GM20000 (cell line): ENCODE results near the gene CLVS2.

Experiments used
- DNase-seq: peaks from one replicate; pipeline ENCODE4 v3.0.0; 2012; ENCODE audit warnings: low spot score
- TF ChIP-seq, protein P1 (sequence below): IDR thresholded peaks from 2 replicates; pipeline ENCODE4 v1.5.1; 2012; ENCODE audit warnings: mild to moderate bottlenecking, control low read depth; ENCODE audit errors: extremely low read depth, missing control alignments

CLVS2 gene

DNA sequence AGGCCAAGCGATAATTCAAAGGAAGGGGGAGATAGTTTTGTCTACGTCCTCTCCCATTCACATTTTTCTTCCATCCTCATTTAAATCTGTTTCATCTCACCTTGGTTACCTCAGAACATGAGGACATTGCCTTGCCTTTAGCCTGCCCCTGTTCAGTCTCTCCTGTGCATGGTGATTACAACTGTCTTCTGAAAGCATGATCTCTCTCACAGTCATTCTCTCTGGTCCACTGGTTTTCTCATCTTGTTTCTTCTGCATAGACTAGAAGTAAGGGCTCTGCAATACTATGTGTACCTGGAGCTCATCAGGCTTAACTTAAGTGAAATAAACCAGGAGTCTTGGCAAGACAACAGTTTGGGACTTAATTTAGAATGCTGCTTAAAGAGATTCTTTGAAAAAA lies 31.4 kb downstream of the CLVS2 start:
- no peak for DNase-seq
- TF ChIP-seq, protein P1, sequence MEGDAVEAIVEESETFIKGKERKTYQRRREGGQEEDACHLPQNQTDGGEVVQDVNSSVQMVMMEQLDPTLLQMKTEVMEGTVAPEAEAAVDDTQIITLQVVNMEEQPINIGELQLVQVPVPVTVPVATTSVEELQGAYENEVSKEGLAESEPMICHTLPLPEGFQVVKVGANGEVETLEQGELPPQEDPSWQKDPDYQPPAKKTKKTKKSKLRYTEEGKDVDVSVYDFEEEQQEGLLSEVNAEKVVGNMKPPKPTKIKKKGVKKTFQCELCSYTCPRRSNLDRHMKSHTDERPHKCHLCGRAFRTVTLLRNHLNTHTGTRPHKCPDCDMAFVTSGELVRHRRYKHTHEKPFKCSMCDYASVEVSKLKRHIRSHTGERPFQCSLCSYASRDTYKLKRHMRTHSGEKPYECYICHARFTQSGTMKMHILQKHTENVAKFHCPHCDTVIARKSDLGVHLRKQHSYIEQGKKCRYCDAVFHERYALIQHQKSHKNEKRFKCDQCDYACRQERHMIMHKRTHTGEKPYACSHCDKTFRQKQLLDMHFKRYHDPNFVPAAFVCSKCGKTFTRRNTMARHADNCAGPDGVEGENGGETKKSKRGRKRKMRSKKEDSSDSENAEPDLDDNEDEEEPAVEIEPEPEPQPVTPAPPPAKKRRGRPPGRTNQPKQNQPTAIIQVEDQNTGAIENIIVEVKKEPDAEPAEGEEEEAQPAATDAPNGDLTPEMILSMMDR, result no peak

DNA sequence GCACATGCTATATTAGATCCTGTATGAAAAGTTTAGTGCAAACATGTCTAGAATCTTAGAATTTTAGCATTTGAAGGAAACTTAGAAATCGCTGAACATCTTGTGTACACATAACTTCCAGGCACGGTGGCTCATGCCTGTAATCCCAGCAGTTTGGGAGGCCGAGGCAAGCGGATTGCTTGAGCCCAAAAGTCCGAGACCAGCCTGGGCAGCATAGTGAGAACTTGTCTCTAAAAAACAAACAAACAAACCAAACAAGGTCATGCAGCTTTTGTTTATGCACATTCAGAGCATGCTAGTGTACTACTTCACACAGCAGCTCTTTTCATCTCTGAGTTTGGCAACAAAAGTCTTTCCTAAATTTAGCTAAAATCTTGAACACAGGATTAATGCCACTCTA lies 32.2 kb downstream of the CLVS2 start:
- TF ChIP-seq, protein P1, result no peak
- no peak for DNase-seq

DNA sequence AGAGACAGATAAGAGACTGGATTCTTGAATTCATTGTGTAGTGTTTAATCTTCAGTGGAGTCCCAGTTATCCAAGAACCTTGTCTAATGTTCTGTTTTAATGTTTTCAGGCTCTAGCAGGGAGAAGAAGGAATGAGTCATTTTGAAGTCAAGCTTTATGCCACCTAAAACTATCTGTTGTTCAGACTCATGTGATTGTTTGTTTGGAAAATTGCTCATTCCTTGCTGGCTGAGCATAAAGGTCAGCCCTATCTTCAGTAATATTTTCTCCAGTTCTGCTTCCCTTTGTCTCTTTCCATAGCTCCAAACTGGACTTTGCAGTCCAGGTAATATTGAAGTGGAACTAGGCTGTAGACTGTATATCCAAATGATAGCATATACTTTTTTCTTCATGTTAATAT lies 34.2 kb downstream of the CLVS2 start:
- no peak for DNase-seq
- TF ChIP-seq, protein P1, result no peak

DNA sequence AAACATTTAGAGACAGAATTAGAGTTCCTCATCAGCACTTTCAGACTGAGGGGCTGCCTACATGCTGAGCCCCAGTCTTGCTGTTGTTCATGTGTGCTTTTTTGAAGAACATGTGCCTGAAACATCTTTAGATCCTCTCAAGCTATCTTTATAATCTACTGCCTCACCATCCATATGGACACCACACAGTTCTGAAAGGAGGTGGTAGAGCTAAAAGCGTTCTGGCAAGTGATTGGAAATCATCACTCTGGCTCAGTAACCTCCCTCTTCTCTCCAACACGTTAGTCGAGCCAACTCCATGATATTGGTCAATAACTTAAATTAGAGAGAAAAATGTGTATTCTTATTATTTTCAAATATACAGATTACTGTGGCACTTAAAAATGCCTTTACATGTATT lies 40.6 kb downstream of the CLVS2 start:
- DNase-seq, result no peak
- TF ChIP-seq, protein P1, result no peak

DNA sequence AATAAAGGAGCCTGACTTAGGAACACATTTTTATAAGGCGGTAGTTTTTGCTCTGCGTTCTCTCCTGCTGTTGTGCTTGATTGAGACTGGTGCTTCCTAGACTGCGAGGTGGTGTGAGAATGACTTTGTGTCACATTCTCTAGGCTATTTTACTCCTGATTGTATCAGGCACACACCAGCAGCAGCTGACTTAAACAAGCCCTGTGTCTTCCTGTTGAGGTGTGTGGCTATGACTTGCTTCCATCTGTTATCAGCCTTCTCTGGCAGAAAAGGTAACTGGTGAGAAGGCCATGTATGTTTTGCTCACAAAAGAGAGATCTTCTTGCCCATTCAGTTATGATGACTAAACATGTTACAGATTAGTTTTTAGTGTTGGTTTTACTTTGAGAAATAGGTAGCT lies 43.4 kb downstream of the CLVS2 start:
- no peak for DNase-seq
- TF ChIP-seq, protein P1, result no peak

DNA sequence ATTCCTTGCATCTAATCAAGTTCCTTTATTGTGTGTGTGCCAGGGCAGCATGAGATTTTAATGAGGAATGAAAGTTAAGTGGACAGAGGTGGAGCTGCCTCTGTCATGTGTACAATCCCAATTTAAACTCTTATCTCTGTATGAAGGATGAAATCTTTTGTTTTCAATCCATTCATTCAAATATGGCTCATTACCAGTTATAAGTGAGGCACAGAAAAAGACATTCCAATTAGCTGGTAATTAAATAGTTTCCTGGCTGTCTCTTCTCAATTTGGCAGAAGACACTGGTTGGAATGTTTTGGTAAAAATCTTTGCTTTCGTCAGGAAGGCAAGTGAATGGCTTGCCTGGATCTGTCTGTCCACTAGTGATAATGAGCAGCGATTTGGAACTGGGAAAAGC lies 46.4 kb downstream of the CLVS2 start:
- DNase-seq, result no peak
- TF ChIP-seq, protein P1, result no peak

DNA sequence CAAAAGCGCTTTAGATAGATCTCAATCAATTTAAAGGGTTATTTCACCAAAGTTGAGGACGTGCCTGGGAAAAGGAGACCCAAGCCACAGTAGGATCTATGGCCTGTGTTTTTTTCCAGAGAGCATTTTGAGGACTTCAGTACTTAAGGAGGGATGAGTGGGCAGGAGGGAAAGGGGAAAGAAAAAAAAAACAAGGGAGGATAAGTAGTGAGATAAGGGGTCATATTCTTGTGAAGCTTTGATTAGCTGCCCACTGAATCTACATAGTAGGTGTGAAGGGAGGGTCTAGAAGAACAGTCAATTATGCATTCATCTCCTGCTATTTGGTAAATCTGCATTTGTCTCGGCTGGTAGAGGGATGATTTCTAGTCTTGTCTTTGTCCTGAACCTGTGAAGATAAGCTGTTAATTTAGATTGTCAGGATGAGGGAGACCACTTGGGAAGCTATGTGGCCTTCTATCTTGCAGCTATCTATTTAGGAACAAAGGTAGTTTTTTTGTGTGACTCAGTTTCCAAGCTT lies 48.4 kb downstream of the CLVS2 start:
- no peak for DNase-seq

More for the DNA sequence above, 48.4 kb downstream of the CLVS2 start:
- TF ChIP-seq, protein P1, result no peak
